ENCODE results near the gene ALX3. TPM values are rescaled to one million over a fixed set of nuclear protein-coding genes. Genes with fewer than 3 reads are reported as not detected.

The ALX3 gene
- total and polyA plus RNA-seq, 10 of the 15 experiments (the other 5 are each of a cell fraction or from before 2014, with no cell fraction given): not detected

GRCh38 chr1:110112656-110113055 lies 42.2 kb upstream of the ALX3 start:
- Histone ChIP-seq H3K79me2 (ENCODE audit: control insufficient read depth, insufficient read depth, low read length) (no peaks in the 10 kb centered on the region), H3K9ac (ENCODE audit: control insufficient read depth, insufficient read depth, low read length) (no peak overlapping the region), H3K27ac (ENCODE audit: control insufficient read depth, insufficient read depth) (no peak overlapping the region), H4K20me1 (ENCODE audit: control insufficient read depth, insufficient read depth) (no peaks in the 10 kb centered on the region), H3K36me3 (ENCODE audit: control insufficient read depth in 2 of 2, insufficient read depth in 2 of 2, low read length in 1 of 2) (no peaks in the 10 kb centered on the region), H3K4me1 (ENCODE audit: control insufficient read depth, insufficient read depth, low read length) (no peaks in the 10 kb centered on the region), H3K4me2 (ENCODE audit: control insufficient read depth, insufficient read depth) (no peak overlapping the region), H2AFZ (ENCODE audit: control insufficient read depth, low read depth, low read length) (no peak overlapping the region), H3K9me3 (replicated peaks; ENCODE audit: control insufficient read depth, insufficient read depth, low read length) (no peaks in the 10 kb centered on the region), H3K27me3 (replicated peaks in 1 of 2; ENCODE audit: control insufficient read depth in 2 of 2, insufficient read depth in 2 of 2, low read length in 1 of 2) (peaks cover 1 to 2% of the 10 kb centered on the region in 2 experiments; a peak in 1 of 4 replicates), H3K4me3 (no peak overlapping the region)
- POLR2A ChIA-PET: no interaction called here
- TF ChIP-seq FOXK2 (IDR thresholded peaks at IDR 0.05) (no peak), ZNF207 (IDR thresholded peaks at IDR 0.05; ENCODE audit: borderline replicate concordance) (no peak), HCFC1 (IDR thresholded peaks at IDR 0.05; ENCODE audit: low read length) (no peak), RAD21 (IDR thresholded peaks at IDR 0.05; ENCODE audit: insufficient read depth, low read depth, low read length) (no peak), GATAD2B (conservative IDR thresholded peaks at IDR 0.05; ENCODE audit: low read depth) (no peak), NFIC (IDR thresholded peaks at IDR 0.05; ENCODE audit: low read depth, low read length) (no peak), IRF5 (IDR thresholded peaks at IDR 0.05; ENCODE audit: borderline replicate concordance) (no peak), LARP7 (IDR thresholded peaks at IDR 0.05) (no peak)
- DNase-seq (ENCODE audit: low read depth, low spot score): no peak
- in situ Hi-C loops (cut with MboI) (no loop called here), intact Hi-C loops (cut with micrococcal nuclease; ENCODE audit: unreplicated experiment) (no loop called here)
- FAIRE-seq: no peak
- WGBS (ENCODE audit: insufficient coverage, insufficient replicate concordance, low lambda C conversion rate, missing lambda C conversion rate): 14% methylated on average over 9 of the region's 9 CpGs
- BruUV-seq (replicated peaks): no TSS peak
- ATAC-seq: no peak
- CTCF ChIA-PET: no interaction called here
- SMC1A ChIA-PET (ENCODE audit: uncharacterized antibody, unreplicated experiment): no interaction called here
- RAD21 ChIA-PET (ENCODE audit: unreplicated experiment): no interaction called here

GRCh38 chr1:110112143-110112542 lies 41.7 kb upstream of the ALX3 start, which contains the start of gene UBL4B:
Gene UBL4B, plus strand, starts transcription at chr1:110112443. Its CDS starts 92 bp downstream, at chr1:110112535.
- H3K79me2 ChIP-seq (ENCODE audit: control insufficient read depth, insufficient read depth, low read length): no peaks in the 10 kb centered on the region
- CTCF ChIA-PET: no interaction called here
- no peak for FAIRE-seq
- no peaks in the 10 kb centered on the region for H3K4me1 ChIP-seq (ENCODE audit: control insufficient read depth, insufficient read depth, low read length)
- H3K4me3 ChIP-seq: no peak within 1 kb of the TSS
- in situ Hi-C loops (cut with MboI): no loop called here
- H3K9ac ChIP-seq (ENCODE audit: control insufficient read depth, insufficient read depth, low read length): no peak within 1 kb of the TSS
- H3K9me3 ChIP-seq (replicated peaks; ENCODE audit: control insufficient read depth, insufficient read depth, low read length): no peaks in the 10 kb centered on the region
- SMC1A ChIA-PET (ENCODE audit: uncharacterized antibody, unreplicated experiment): no interaction called here
- RAD21 ChIA-PET (ENCODE audit: unreplicated experiment): no interaction called here
- no peak within 1 kb of the TSS for H2AFZ ChIP-seq (ENCODE audit: control insufficient read depth, low read depth, low read length)
- no TSS peak for BruUV-seq (replicated peaks)
- no peak for DNase-seq (ENCODE audit: low read depth, low spot score)
- no peak for ATAC-seq
- H3K36me3 ChIP-seq (ENCODE audit: control insufficient read depth in 2 of 2, insufficient read depth in 2 of 2, low read length in 1 of 2): no peaks in the 10 kb centered on the region
- intact Hi-C loops (cut with micrococcal nuclease; ENCODE audit: unreplicated experiment): no loop called here
- peaks cover 1 to 2% of the 10 kb centered on the region in 2 experiments; a peak in 1 of 4 replicates for H3K27me3 ChIP-seq (replicated peaks in 1 of 2; ENCODE audit: control insufficient read depth in 2 of 2, insufficient read depth in 2 of 2, low read length in 1 of 2)
- WGBS (ENCODE audit: insufficient coverage, insufficient replicate concordance, low lambda C conversion rate, missing lambda C conversion rate): 56% methylated on average over 5 of the region's 5 CpGs
- POLR2A ChIA-PET: no interaction called here
- no peak within 1 kb of the TSS for H3K27ac ChIP-seq (ENCODE audit: control insufficient read depth, insufficient read depth)
- H3K4me2 ChIP-seq (ENCODE audit: control insufficient read depth, insufficient read depth): no peak within 1 kb of the TSS
- H4K20me1 ChIP-seq (ENCODE audit: control insufficient read depth, insufficient read depth): no peaks in the 10 kb centered on the region
- no peak for TF ChIP-seq POLR2AphosphoS2 (IDR thresholded peaks at IDR 0.05; ENCODE audit: low read depth, low read length)
- TF ChIP-seq RB1 (IDR thresholded peaks at IDR 0.05; ENCODE audit: borderline replicate concordance): no peak
- no peak for TF ChIP-seq ZNF384 (IDR thresholded peaks at IDR 0.05; ENCODE audit: borderline replicate concordance, low read depth, low read length)
- no peak for TF ChIP-seq TCF3 (IDR thresholded peaks at IDR 0.05; ENCODE audit: borderline replicate concordance, insufficient read depth, low read depth, low read length)
- TF ChIP-seq TCF7 (IDR thresholded peaks at IDR 0.05; ENCODE audit: borderline replicate concordance): no peak
- no peak for TF ChIP-seq HSF1 (IDR thresholded peaks at IDR 0.05; ENCODE audit: low read depth, low read length)
- TF ChIP-seq JUNB (IDR thresholded peaks at IDR 0.05): no peak

Data from GM12878 (cell line).